Left lung (tissue), 10 donors: ENCODE results near the gene GRHL3. TPM values are rescaled to one million over a fixed set of nuclear protein-coding genes. Genes with fewer than 3 reads are reported as not detected.

ENCODE experiments used
- ATAC-seq: fragments of 200-7000 bp; cut with Tn5 transposase; one replicate; pipeline ENCODE4 v1.9.1; 2020; ENCODE audit warnings: moderate library complexity
- DNase-seq, 4 donors: peaks; one replicate each; pipeline ENCODE4 v3.0.0-alpha.2; 2013 to 2020
- H3K27ac ChIP-seq, 2 donors: fragments of 200-600 bp; sonication (generic) in 1 of 2; one replicate each; pipeline versions ENCODE4 v1.5.0 to v1.8.0; 2020 to 2021
- H3K27me3 ChIP-seq, 2 donors: fragments of 200-600 bp; sonication (generic) in 1 of 2; one replicate each; pipeline versions ENCODE4 v1.5.0 to v1.8.0; 2020 to 2021
- H3K36me3 ChIP-seq, 2 donors: fragments of 200-600 bp; sonication (generic) in 1 of 2; one replicate each; pipeline versions ENCODE4 v1.5.0 to v1.8.0; 2020 to 2021
- H3K4me1 ChIP-seq, 2 donors: fragments of 200-600 bp; one replicate each; pipeline ENCODE4 v1.8.0; 2021
- H3K4me3 ChIP-seq, 2 donors: fragments of 200-600 bp; sonication (generic) in 1 of 2; one replicate each; pipeline versions ENCODE4 v1.5.0 to v1.8.0; 2020 to 2021; ENCODE audit warnings: mild to moderate bottlenecking in 1 of 2
- H3K9me3 ChIP-seq, 2 donors: fragments of 200-600 bp; sonication (generic) in 1 of 2; one replicate each; pipeline versions ENCODE4 v1.5.0 to v1.8.0; 2020 to 2021
- CTCF ChIP-seq, 2 donors: fragments of 200-600 bp; sonication (generic) in 1 of 2; IDR thresholded peaks; one replicate each; pipeline versions ENCODE4 v1.5.0 to v1.8.0; 2021; ENCODE audit warnings: antibody characterized with exemption in 2 of 2
- intact Hi-C, 2 donors: fragments of 100-400 bp; cut with DNase I; formaldehyde crosslinking; loops; one replicate each; pipeline versions ENCODE4 v1.11.2 to v1.14.2; 2022
- polyA plus RNA-seq, 6 donors: library from polyadenylated mRNA; unstranded; fragments of 120-200 nt; gene quantifications; one replicate each; pipeline ENCODE4 v1.2.1, GENCODE V29; 2013; ENCODE audit not compliant: insufficient read length in 6 of 6
- total RNA-seq, 2 donors: library from RNA; stranded (reverse); fragmentation: NEBNext Ultra II Directional; extraction: Animal tissue kit (Norgen Biotek cat#: 25700); gene quantifications; one replicate each; pipeline ENCODE4 v1.2.1, GENCODE V29; 2021
- donor health status: DM: no; HTN: yes; CAD: no.
- donor health status: DM: no; HTN: no; CAD: no.

The GRHL3 gene
- total and polyA plus RNA-seq, 8 donors: 0.20 to 1.6 (median 0.31) TPM; not detected in 1

- intact Hi-C loops: no loop called here
- peak in 1 of 4 donors; percentile 39 for DNase-seq
- TF ChIP-seq CTCF (IDR thresholded peaks at IDR 0.05): no peak
- no peak overlapping the region for H3K27ac ChIP-seq
- ATAC-seq: no peak
- no peak overlapping the region for H3K4me3 ChIP-seq
- H3K36me3 ChIP-seq: no peaks in the 10 kb centered on the region
- peaks cover 14 to 42% of the 10 kb centered on the region in 2 donors for H3K27me3 ChIP-seq
- H3K9me3 ChIP-seq: no peaks in the 10 kb centered on the region
- no peaks in the 10 kb centered on the region for H3K4me1 ChIP-seq
These were observed 17.4 kb upstream of the GRHL3 start for GRCh38 chr1:24301785-24302175.

GRCh38 chr1:24302209-24302611, 16.9 kb upstream of the GRHL3 start:
- H3K27ac ChIP-seq: no peak overlapping the region
- ATAC-seq (peak; percentile 92), DNase-seq (no peak)
- H3K4me1 ChIP-seq: no peaks in the 10 kb centered on the region
- H3K36me3 ChIP-seq: no peaks in the 10 kb centered on the region
- no peaks in the 10 kb centered on the region for H3K9me3 ChIP-seq
- intact Hi-C loops: no loop called here
- H3K4me3 ChIP-seq: no peak overlapping the region
- peaks cover 14 to 39% of the 10 kb centered on the region in 2 donors for H3K27me3 ChIP-seq
- no peak for TF ChIP-seq CTCF (IDR thresholded peaks at IDR 0.05)

GRCh38 chr1:24303600-24303999, 15.6 kb upstream of the GRHL3 start:
- Histone ChIP-seq H3K36me3 (no peaks in the 10 kb centered on the region), H3K27ac (no peak overlapping the region), H3K27me3 (peaks cover 14 to 39% of the 10 kb centered on the region in 2 donors), H3K4me3 (no peak overlapping the region), H3K9me3 (no peaks in the 10 kb centered on the region), H3K4me1 (no peaks in the 10 kb centered on the region)
- intact Hi-C loops: no loop called here
- DNase-seq (no peak), ATAC-seq (no peak)
- TF ChIP-seq CTCF (IDR thresholded peaks at IDR 0.05): no peak

GRCh38 chr1:24304763-24305162, 14.4 kb upstream of the GRHL3 start:
- Histone ChIP-seq H3K27me3 (peaks cover 14 to 35% of the 10 kb centered on the region in 2 donors), H3K27ac (no peak overlapping the region), H3K9me3 (no peaks in the 10 kb centered on the region), H3K4me3 (no peak overlapping the region), H3K4me1 (no peaks in the 10 kb centered on the region), H3K36me3 (no peaks in the 10 kb centered on the region)
- no peak for DNase-seq
- no peak for ATAC-seq
- intact Hi-C loops: no loop called here
- no peak for TF ChIP-seq CTCF (IDR thresholded peaks at IDR 0.05)

- ATAC-seq: no peak
- H3K4me3 ChIP-seq: no peak overlapping the region
- H3K27me3 ChIP-seq: peaks cover 11 to 32% of the 10 kb centered on the region in 2 donors
- no peaks in the 10 kb centered on the region for H3K36me3 ChIP-seq
- H3K27ac ChIP-seq: no peak overlapping the region
- no peak for DNase-seq
- no peaks in the 10 kb centered on the region for H3K4me1 ChIP-seq
- no peak for TF ChIP-seq CTCF (IDR thresholded peaks at IDR 0.05)
- no peaks in the 10 kb centered on the region for H3K9me3 ChIP-seq
- intact Hi-C loops: no loop called here
These were observed 10.7 kb upstream of the GRHL3 start for GRCh38 chr1:24308365-24309015.
